ENCODE results near the gene RBM15B. TPM values are rescaled to one million over a fixed set of nuclear protein-coding genes. Genes with fewer than 3 reads are reported as not detected.

RBM15B gene
- polyA plus RNA-seq, 2 of the 4 experiments (the other 2 are of a cell fraction): 7.9 to 17.0 TPM

- POLR2A ChIA-PET: no interaction called here
- CTCF ChIA-PET: interaction anchor here (1.0 to 2.4 kb wide), 2 partner anchors 12 to 33 kb away, joined by 3 to 8 read pairs; no protein-coding TSS in a partner anchor
- ATAC-seq: no peak
- H3K4me3 ChIP-seq: no peak overlapping the region
- WGBS (ENCODE audit: missing lambda C conversion rate): 88% methylated on average over 4 of the region's 4 CpGs
- no peak for FAIRE-seq
- no peak for DNase-seq (ENCODE audit: low read depth in 1 of 2, low spot score in 1 of 2)
- H3K4me1 ChIP-seq: no peaks in the 10 kb centered on the region
- no peak overlapping the region for H3K27ac ChIP-seq
- TF ChIP-seq CBX8 (IDR thresholded peaks at IDR 0.05) (no peak), HEYL (CRISPR knock-in tag; IDR thresholded peaks at IDR 0.05) (no peak), RAD21 (conservative IDR thresholded peaks at IDR 0.05 in 1 of 2, IDR thresholded peaks at IDR 0.05 in 1 of 2) (no peak), CHD4 (IDR thresholded peaks at IDR 0.05; ENCODE audit: borderline replicate concordance) (no peak), CEBPB (IDR thresholded peaks at IDR 0.05) (no peak), HOXB13 (CRISPR knock-in tag; IDR thresholded peaks at IDR 0.05; ENCODE audit: low read depth) (no peak), NPAS2 (CRISPR knock-in tag; IDR thresholded peaks at IDR 0.05; ENCODE audit: borderline replicate concordance) (no peak), EHMT2 (IDR thresholded peaks at IDR 0.05; ENCODE audit: low read depth) (no peak), MAZ (IDR thresholded peaks at IDR 0.05; ENCODE audit: borderline replicate concordance, low read depth, low read length) (no peak), JUNB (IDR thresholded peaks at IDR 0.05) (no peak), RARB (CRISPR knock-in tag; IDR thresholded peaks at IDR 0.05) (no peak), HMGXB4 (CRISPR knock-in tag; IDR thresholded peaks at IDR 0.05; ENCODE audit: borderline replicate concordance) (no peak), BHLHE40 (IDR thresholded peaks at IDR 0.05; ENCODE audit: low read depth, low read length) (no peak), ZFP36 (IDR thresholded peaks at IDR 0.05; ENCODE audit: borderline replicate concordance, partially characterized antibody) (no peak), HOXB5 (CRISPR knock-in tag; IDR thresholded peaks at IDR 0.05) (no peak), E2F6 (IDR thresholded peaks at IDR 0.05; ENCODE audit: borderline replicate concordance, low read depth) (no peak)
- no peak overlapping the region for H3K4me2 ChIP-seq
- no peaks in the 10 kb centered on the region for H3K9me3 ChIP-seq
These were observed 10.7 kb downstream of the RBM15B start for GRCh38 chr3:51401735-51402134.

- ATAC-seq (no peak), FAIRE-seq (no peak), DNase-seq (ENCODE audit: low read depth in 1 of 2, low spot score in 1 of 2) (no peak)
- POLR2A ChIA-PET: no interaction called here
- Histone ChIP-seq H3K4me3 (no peak overlapping the region), H3K27ac (no peak overlapping the region), H3K9me3 (no peaks in the 10 kb centered on the region), H3K4me1 (no peaks in the 10 kb centered on the region), H3K4me2 (no peak overlapping the region)
- TF ChIP-seq FOXS1 (CRISPR knock-in tag; IDR thresholded peaks at IDR 0.05): no peak
- no peak for TF ChIP-seq ELK1 (IDR thresholded peaks at IDR 0.05; ENCODE audit: low read depth, low read length)
- TF ChIP-seq HES2 (IDR thresholded peaks at IDR 0.05): no peak
- CTCF ChIA-PET: interaction anchor here (0.6 to 2.4 kb wide), 2 partner anchors 14 to 72 kb away, joined by 3 to 8 read pairs; no protein-coding TSS in a partner anchor
These were observed 12.6 kb downstream of the RBM15B start for GRCh38 chr3:51403675-51404074.

GRCh38 chr3:51408021-51408420 lies 16.9 kb downstream of the RBM15B start:
- no peak for TF ChIP-seq EHF (CRISPR knock-in tag; IDR thresholded peaks at IDR 0.05)
- TF ChIP-seq RARB (CRISPR knock-in tag; IDR thresholded peaks at IDR 0.05): no peak
- TF ChIP-seq JUN (IDR thresholded peaks at IDR 0.05): no peak
- no peak for TF ChIP-seq SMC3 (IDR thresholded peaks at IDR 0.05)
- TF ChIP-seq JUNB (IDR thresholded peaks at IDR 0.05): no peak
- H3K27ac ChIP-seq: no peak overlapping the region
- H3K4me3 ChIP-seq: no peak overlapping the region
- CTCF ChIA-PET: no interaction called here
- FAIRE-seq (no peak), ATAC-seq (no peak), DNase-seq (ENCODE audit: low read depth in 1 of 2, low spot score in 1 of 2) (no peak)
- POLR2A ChIA-PET: interaction anchor here (1.3 kb wide), 1 partner anchor 12 kb away, joined by 3 read pairs; no protein-coding TSS in a partner anchor
- WGBS (ENCODE audit: missing lambda C conversion rate): 94% methylated on average over 2 of the region's 2 CpGs
- no peak overlapping the region for H3K4me2 ChIP-seq
- no peaks in the 10 kb centered on the region for H3K4me1 ChIP-seq
- H3K9me3 ChIP-seq: no peaks in the 10 kb centered on the region

Data from A549 (cell line).